K562 (cell line): Measurements from ENCODE around the gene TRIM60.
"Not testable (repeated sequence)": the region's sequence is repeated elsewhere in the genome, so short reads cannot be mapped to it uniquely, and the experiment has no call there.

Experiments used
- RBFOX2 ChIP-seq: fragments of 200-400 bp; formaldehyde crosslinking; IDR thresholded peaks from 2 replicates; pipeline ENCODE4 v1.6.1; 2017; ENCODE audit warnings: low read depth, mild to moderate bottlenecking, low read length, moderate library complexity
- TF ChIP-seq, protein P1 (sequence below), 3 experiments: fragments of 200-800 bp in 1 of 3; fragments of 250-450 bp in 1 of 3; fragments of 450-650 bp in 1 of 3; sonication (Bioruptor Pico) in 1 of 3; sonication (Bioruptor generic) in 1 of 3; formaldehyde crosslinking in 1 of 3; IDR thresholded peaks; 2 replicates each; pipeline versions ENCODE4 v1.6.1 to v1.8.0; 2016 to 2022; ENCODE audit warnings: mild to moderate bottlenecking in 2 of 3, missing genetic modification characterization in 2 of 3, missing compliant biosample characterization in 1 of 3, moderate library complexity in 1 of 3

DNA sequence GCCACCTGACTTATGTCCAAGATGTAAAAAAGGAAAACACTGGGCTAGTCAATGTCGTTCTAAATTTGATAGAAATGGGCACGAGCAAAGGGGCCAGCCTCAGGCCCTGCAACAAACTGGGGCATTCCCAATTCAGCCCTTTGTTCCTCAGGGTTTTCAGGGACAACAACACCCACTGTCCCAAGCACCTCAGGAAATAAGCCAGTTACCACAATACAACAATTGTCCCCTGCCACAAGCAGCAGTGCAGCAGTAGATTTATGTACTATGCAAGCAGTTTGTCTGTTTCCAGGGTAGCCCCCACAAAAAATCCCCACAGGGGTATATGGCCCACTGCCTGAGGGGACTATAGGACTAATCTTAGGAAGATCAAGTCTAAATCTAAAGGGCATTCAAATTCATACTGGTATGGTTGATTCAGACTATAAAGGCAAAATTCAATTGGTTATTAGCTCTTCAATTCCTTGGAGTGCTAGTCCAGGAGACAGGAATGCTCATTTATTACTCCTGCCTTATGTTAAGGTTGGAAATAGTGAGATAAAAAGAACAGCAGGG, 33.2 kb upstream of the TRIM60 start:
- TF ChIP-seq RBFOX2: not testable (repeated sequence)
- TF ChIP-seq, protein P1, sequence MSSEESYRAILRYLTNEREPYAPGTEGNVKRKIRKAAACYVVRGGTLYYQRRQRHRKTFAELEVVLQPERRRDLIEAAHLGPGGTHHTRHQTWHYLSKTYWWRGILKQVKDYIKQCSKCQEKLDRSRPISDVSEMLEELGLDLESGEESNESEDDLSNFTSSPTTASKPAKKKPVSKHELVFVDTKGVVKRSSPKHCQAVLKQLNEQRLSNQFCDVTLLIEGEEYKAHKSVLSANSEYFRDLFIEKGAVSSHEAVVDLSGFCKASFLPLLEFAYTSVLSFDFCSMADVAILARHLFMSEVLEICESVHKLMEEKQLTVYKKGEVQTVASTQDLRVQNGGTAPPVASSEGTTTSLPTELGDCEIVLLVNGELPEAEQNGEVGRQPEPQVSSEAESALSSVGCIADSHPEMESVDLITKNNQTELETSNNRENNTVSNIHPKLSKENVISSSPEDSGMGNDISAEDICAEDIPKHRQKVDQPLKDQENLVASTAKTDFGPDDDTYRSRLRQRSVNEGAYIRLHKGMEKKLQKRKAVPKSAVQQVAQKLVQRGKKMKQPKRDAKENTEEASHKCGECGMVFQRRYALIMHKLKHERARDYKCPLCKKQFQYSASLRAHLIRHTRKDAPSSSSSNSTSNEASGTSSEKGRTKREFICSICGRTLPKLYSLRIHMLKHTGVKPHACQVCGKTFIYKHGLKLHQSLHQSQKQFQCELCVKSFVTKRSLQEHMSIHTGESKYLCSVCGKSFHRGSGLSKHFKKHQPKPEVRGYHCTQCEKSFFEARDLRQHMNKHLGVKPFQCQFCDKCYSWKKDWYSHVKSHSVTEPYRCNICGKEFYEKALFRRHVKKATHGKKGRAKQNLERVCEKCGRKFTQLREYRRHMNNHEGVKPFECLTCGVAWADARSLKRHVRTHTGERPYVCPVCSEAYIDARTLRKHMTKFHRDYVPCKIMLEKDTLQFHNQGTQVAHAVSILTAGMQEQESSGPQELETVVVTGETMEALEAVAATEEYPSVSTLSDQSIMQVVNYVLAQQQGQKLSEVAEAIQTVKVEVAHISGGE (CRISPR knock-in tag; IDR thresholded peaks at IDR 0.05): not testable (repeated sequence)
